Suppressor macrophage (primary cell): Measurements from ENCODE around the gene CUL2.
"Not testable (repeated sequence)": the region's sequence is repeated elsewhere in the genome, so short reads cannot be mapped to it uniquely, and the experiment has no call there.

Source experiments
- DNase-seq, 4 experiments: peaks; one replicate each; pipeline ENCODE4 v3.0.0-alpha.2; 2020 to 2022

Gene CUL2

DNA sequence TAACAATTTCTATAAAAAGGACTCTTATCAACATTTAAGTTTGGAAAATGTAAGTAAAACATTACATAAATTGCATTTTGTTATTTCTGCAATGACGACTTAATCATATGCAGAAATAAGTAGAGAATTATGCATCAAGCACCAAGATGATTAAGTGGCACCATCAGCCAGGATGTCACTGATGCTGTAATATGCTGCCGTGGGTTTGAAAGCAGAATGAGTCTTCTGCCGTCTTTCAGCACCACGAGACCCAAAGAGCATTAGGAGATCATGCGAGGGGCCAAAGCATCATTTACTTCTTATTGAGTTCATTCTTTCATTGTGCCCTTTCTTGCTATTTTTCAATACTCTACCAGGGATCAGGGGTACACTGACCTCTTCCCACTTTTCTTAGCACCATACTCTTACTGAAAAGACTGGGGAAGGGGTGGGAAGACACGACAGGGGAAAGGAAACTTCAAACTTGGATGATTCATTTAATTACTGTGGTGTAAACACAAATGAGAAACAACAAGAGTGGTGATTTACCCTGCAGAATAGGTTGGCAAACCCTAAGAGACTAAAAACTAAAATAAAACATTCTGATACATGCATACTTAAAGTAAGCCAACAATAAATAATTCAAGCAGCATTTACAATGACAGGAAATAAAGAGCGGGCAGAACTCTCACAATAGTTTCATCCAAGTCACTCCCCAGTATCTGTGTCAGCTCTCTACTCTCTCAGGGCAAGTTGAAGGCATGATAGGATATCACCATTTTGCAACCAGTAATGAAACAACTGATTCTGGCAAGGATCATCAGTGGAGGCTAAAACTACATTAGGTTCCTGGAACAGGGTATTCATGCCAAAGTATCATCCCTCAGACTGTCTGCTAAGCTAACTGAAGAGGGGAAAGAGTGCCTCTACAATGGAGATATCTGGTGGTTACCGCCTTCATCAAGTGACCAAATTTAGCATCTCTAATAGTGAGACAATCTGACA, 70.8 kb downstream of the CUL2 start:
- DNase-seq: no peak

DNA sequence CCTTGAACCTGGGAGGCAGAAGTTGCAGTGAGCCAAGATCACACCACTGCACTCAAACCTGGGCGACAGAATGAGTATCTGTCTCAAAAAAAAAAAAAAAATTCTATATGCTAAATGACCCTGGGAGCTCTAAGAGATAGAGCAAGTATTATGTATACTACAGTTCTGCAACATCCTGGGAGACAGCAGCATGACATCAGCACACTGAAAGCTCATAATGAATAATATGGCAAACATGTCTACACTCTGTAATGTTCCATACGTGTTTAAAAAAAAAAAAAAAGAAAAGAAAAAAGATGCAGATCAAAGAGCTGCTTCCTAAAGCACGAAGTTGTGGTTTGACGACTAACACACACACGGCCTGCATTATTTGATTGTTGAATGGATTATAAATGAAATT, 72.5 kb downstream of the CUL2 start:
- DNase-seq: no peak

DNA sequence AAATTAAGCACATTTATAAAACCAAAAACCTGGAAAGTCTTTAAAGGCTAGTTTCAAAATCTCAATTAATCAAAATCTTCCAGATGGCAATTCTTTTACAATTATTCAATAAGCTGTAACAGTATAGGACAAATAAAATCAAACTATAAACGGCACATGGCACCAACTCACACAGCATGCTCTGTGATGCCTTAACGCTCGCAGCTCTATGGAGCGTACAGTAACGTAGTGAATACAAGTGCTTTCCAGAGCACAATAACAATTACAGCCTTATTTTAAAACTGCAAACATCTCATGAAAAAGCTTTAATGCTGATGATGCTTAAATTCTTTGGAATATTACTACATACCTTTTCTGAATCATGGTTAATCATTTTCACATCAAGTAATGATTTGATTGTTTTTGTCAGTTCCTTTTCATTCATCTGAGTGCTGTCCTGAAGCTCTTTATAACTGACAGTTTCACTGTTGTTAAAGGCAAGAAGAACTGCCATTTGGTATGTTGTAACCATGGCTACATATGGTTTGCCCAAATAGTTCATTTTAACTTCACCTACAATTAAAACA, 74.2 kb downstream of the CUL2 start:
- DNase-seq: no peak

DNA sequence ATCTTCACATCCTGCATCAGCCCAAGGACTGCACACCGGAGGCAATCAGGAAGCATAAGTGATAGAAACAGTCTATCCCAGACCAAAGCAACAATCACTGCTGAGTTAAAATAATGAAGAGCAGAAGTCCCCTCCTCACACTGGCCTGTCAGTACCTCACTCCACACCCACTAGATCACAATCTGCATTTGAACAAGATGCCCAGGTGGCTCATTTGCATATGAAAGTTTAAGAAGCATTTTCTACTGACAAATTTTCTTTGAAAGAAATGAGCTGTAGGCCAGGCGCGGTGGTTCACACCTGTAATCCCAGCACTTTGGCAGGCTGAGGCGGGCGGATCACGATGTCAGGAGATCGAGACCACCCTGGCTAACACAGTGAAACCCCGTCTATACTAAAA, 77.4 kb downstream of the CUL2 start:
- DNase-seq: no peak

DNA sequence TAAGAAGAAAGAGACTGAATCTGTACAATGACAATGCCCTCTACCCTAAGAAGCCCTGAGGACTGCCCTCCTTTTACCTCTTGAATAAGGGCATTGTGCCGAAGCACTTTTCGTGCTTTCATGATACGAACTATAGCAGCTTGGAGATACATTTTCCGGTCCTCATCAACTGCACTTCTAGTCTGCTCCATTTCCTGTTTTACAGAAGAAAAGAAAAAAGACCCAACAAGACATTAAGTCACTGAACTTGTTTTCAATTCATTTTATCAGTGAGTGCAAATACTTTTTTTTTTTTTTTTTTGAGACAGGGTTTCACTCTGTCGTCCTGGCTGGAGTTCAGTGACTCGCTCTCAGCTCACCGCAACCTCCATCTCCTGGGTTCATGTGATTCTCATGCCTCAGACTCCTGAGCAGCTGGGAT, 78.4 kb downstream of the CUL2 start:
- DNase-seq: no peak

DNA sequence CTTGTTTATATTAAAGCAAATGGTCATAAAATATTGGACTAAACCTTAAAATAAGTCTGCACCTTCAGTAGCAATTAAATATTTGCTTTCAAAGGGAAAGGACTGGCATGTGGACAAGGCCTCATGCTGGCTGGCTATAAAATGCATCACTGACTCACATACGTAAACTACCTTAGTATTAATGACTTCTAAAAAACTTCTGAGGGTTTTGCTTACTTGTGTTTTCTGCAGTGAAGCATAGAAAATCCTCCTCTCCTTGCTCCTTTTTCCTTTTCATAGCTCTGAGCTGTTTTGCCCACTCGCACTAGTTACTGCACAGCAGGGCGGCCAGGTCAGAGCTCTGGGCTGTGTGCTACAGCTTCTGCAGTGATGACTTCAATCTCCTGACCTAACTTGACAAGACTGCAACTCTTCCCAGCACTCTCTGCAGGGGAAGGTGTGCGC, 82.3 kb downstream of the CUL2 start:
- DNase-seq: no peak

DNA sequence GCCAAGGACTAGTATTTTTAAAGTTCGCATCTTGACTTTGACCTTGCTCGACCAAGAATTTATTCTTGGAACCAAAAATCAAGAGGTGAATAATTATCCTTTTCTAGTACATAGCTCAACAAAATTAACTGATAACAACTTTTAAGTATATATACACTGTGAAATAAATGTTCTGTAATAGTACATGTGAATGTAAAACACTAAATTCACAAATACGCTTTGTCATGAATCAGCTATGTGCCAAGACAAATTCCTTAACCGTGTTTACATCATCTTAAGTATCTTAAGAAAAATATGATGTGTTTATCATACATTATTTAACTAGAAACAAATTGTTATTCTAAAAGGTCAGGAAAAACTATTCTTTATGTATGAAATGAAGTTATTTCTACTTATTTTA, 83.3 kb downstream of the CUL2 start:
- DNase-seq: no peak

DNA sequence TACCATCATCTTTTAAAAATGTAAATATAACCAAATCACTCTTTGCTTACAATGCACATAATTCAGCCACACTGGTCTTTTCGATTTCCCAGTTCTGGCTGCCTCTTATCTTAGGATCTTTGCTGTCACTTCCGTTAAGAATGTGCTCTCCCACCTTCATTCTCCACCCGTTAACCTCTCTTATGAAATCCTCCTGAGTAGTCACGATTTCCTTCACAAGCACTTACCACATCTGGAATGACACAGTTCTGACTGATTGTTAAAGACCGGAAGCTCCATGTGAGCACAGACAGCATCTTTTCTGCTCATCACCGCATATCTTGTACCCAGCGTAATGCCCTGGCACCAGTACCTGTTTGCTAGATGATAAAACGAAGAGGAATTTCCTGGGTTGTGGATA, 84.3 kb downstream of the CUL2 start:
- peak; percentile 10 to 59 (median 33) for DNase-seq

DNA sequence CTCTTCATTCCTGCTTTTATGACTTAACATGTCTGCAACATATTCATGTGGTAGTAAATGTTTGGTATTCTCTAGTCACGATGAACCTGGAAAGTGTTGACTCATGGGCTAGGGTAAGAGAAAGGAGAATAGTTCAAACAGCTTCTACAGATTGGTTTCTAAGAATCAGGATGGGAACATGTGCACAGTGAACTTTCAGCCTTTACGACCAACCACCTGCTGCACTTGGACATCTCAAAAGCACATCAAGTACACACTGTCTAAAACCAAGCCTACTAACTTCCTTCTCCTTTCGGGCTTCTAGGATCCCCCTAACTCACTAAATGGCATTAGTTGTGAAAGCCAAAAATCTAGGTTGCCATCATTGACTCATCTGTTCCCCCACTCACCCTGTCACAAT, 85.5 kb downstream of the CUL2 start:
- DNase-seq: peak in 2 of 4 experiments; percentile 9 to 35

DNA sequence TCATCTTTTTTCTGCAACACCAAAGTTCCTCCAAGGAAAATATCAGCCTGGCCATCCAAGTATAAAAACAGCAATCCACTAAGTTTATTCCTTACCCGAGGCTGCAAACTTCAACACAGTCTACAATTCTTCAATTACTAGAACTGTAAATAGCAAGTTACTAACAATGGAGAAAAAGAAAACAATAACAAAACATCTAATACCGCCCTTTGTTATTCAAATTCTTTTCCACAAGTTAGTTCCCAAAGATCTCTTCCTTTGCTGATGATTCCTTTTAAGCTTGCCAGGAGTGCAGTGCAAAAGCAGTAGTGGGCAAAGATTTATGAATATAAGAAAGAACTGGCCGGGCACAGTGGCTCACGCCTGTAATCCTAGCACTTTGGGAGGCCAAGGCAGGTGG, 86.2 kb downstream of the CUL2 start:
- DNase-seq: no peak

DNA sequence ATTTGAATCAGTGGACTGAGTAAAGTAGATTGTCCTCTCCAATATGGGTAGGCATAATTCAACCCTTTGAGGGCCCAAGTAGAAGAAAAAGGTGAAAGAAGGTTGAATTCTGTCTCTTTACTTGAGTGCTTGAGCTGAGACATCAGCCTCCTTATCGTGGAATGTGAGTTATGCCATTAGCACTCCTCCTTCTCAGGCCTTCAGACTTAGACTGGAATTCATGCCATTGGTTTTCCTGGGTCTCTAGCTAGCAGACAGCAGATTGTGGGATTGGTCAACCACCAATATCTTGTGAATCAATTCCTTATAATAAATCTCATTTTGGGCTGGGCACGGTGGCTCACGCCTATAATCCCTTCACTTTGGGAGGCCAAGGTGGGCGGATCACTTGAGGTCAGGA, 89.2 kb downstream of the CUL2 start:
- no peak for DNase-seq

DNA sequence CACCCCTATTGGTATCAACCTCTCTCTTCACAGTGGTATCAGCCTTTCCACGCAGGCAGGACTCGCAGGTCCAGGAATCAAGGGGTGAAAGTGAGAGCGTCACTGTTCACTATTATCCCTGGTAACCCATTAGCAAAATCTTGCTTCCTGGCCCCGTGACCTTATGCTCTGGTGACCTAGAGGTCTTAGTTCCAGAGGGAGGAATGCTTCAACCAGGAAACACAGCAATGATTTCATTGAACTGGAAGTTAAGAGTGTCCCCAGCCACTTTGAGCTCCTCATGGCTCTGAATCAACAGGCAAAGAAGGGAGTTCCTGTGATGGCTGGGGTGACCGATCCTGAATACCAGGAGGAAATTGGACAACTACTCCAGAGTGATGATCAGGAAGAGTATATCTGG, 90.6 kb downstream of the CUL2 start:
- DNase-seq: no peak

DNA sequence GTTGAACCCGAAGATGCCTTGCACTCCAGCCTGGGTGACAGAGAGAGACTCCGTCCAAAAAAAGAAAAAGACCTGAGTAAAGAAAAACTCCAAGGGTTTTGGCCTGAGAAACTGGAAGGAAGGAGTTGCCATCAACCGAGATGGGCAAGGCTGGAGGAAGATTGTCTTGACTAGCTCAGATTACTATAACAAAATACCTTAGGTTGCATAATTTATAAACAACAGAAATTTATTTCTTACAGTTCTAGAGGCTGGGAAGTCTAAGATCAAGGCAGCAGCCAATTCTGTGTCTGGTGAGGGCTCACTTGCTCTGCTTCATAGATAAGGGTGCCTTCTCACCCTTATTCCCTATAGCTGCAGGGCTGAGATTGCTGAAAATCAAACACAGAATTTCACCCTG, 91.2 kb downstream of the CUL2 start:
- no peak for DNase-seq

DNA sequence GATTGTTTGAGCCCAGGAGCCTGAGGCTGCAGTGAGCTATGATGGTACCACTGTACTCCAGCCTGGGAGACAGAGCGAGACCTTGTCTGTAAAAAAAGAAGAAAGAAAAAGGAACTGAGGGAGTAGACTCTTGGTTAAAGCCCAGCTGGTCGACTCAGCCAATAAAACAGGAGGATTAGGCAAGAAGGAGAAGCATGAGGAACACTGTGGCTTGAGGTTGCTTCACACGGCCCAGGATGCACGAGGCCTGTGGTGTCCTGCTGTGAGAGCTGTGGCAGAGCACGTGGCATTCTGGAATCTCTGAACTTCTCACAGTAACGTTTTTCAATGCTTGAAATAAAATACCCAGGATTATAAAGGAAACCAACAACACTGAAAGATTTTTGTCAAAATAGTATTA, 93.3 kb downstream of the CUL2 start:
- peak; percentile 85 to 95 (median 93) for DNase-seq

DNA sequence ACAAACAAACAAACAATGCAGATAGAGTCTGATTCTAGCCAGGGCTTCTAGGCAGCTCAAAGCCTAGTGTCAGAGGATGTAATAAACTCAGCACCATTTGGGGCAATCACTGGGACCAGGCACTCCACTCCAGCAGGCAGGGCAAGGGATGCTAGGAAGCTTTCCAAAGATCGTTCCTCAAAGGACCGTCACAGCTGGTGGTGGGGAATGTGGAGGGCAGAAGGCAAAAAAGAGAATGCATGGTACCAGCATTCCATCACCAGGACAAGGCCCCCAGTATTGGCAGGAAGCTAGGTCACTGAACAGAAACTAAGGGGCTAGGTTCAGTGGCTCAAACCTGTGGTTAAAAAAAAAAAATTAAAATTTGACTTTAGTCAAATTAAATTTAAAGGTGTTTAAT, 94.2 kb downstream of the CUL2 start:
- DNase-seq: no peak

DNA sequence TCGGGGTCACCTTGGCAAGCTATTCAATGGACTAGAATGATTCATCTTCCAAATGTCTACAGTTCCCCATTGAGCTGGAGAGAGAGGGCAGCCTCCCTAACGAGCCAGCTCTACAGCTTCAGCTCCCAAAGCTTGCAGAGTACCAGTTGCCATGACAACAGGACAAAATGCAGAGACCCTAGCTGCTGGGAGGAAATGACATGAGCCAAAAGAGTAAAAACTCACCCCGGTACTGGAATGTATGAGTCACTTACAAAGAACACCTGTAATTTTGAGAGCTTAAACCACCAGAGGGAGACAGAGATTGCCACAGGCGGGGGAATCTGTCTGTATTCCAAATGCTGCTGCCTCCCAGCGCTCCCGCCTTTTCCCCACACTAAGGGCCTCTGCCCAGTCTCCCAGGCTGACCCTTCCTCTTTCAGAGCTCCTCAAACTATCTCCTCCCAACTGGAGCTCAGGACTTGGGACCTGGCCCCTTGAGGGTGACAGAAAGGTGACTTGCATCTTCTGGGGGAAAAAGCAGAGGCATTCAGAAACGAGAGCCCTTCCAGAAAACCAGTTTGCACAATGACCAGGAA, 95.5 kb downstream of the CUL2 start:
- DNase-seq: peak in 3 of 4 experiments; percentile 25 to 48 (median 45)

DNA sequence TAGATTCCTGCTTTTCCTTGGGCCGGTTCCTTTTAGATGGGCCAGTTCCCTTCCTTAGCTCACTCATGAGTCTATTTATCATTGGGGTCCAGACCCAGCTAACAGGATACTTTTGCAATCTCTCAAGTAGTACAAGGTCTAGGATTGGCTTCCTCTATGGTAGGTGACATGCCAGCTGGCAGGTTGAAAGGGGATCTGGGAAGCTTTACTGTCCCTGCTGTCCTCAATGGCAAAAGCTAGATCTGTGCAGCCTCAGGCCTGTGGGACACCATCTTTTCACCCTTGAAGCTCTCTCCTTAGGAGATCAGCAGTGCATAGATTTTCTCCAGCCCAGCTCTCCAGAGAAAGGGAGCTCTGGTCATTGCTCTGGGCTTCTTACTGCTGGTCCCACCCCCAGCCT, 96.4 kb downstream of the CUL2 start:
- DNase-seq: no peak

DNA sequence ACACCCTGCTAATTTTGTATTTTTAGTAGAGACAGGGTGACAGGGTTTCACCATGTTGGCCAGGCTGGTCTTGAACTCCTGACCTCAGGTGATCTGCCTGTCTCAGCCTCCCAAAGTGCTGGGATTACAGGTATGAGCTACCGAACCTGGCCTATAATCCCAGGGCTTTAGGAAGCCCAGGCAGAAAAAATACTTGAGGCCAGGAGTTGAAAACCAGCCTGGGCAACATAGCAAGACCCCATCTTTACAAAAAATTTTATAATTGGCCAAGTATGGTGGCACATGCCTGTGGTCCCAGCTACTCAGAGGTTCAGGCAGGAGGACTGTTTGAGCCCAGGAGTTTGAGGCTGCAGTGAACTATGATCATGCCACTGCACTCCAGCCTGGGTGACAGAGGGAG, 99.0 kb downstream of the CUL2 start:
- DNase-seq: not testable (repeated sequence)

DNA sequence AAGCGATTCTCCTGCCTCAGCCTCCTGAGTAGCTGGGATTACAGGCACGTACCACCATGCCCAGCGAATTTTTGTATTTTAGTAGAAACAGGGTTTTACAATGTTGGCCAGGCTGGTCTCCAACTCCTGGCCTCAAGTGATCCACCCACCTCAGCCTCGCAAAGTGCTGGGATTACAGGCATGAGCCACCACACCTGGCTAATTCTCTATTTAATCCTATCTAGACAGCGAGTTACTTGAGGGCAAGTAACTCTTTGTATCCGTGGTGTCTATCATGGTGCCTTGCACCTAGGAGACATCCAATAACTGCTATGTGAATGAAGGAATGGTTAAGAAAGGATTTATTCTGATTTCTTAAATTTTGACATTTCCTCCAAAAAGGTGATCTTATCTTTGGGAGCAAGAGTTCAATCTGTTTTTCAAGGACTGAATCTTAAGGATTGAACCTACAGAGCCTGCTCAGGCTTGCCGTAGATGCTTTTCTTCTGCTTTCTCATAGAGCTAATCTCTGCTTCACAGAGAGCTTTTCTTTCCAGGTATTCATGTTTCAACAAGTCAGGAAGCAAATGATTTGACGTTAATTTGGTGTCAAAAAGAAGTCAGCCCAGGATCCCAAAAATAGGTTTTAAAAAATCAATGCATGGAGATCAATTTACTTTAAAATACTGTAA, 101.6 kb downstream of the CUL2 start:
- no peak for DNase-seq

DNA sequence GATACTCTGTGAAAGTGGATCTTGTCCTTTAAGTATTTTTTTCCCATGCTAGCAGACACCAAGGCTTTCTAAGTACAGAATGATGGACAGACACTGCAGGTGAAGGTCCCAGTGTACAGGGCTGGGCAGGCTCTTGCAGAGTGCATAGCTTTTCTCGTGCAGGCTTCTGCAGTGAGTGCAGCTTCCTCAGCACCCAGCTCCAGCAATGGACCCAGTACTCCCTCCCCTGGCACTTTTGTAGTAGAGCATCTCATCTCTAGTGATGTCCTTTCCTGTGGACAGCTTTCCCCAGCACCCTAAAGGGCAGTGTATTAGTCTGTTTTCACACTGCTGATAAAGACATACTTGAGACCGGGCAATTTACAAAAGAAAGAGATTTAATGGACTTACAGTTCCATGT, 104.3 kb downstream of the CUL2 start:
- DNase-seq: no peak

DNA sequence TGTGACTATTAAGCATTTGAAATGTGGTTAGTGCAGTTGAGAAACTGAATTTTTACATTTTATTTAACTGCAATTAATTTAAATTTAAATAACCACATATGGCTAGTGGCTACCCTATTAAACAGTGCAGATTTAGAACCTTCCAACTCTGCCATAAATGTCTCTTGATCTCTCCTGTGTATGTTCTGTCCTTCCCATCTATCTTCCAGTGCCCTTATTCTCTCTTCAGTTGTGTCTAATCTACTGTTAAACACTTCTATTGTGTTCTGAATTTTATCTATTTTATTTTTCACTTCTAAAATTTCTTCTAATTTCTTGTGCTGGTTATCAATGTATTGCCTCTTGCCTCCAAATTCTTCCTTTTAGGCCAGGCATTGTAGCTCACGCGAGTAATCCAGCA, 105.0 kb downstream of the CUL2 start:
- no peak for DNase-seq

DNA sequence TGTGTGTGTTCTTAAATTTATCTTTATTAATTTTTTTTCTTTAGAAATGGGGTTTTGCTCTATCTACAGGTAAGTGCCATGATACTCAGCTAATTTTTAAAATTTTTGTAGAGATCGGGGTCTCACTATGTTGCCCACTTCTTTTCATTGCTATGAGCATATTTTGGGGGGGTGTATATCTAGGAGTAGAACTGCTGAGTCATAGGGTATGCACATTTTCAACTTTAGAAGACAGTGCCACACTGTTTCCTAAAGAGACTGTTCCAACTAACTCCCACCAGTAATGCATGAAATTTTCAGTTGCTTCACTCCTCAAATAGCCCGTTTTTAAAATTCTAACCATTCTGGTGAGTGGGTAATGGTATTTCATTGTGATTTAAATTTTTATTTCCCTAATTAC, 108.3 kb downstream of the CUL2 start:
- DNase-seq: no peak

DNA sequence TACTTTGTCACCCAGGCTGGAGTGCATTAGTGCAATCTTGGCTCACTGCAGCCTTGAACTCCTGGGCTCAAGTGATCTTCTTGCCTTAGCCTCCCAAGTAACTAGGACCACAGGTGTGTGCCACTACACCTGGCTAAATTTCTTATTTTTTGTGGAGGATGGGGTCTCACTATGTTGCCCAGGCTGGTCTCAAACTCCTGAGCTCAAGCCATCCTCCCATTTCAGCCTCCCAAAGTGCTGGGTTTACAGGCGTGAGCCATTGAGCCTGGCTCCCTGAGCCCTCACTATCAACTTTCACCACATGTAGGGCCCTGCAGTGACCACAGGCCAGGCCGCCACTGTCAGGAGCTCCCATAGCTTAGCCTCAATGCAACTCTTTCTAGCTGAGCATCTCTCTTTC, 110.2 kb downstream of the CUL2 start:
- DNase-seq: no peak
